ENCODE measurements around the gene EXOC3L4.
"Not testable (repeated sequence)": the region's sequence is repeated elsewhere in the genome, so short reads cannot be mapped to it uniquely, and the experiment has no call there.

EXOC3L4 gene

DNA sequence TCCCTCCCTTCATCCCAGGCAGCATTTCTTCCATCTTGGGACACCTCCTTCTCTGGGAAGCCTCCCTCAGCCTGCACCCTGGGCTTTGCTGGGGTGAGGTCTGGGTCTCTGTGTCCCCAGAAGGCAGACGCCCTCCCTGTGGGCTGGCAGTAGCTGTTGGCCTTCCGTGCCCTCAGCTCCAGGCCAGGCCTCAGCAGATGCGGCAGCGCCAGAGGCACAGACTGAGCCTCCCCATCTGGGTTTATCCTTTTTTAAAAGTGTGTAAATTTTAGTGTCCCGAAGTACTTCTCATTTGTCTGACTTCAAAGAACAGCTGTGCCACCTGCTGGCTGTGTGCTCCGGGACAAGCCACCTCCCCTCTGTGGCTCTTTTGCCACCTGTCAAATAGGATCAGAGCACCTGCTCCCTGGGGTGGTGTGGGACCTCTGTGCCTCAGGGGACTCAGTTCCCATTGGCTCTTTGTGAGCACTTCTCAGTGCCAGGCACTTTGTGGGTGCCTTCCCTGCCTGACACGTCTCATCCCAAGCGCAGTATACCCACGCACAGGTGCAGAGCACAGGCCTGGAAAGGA, 11.1 kb downstream of the EXOC3L4 start:
- no peak for DNase-seq (ENCODE audit: low read depth in 2 of 2)

DNA sequence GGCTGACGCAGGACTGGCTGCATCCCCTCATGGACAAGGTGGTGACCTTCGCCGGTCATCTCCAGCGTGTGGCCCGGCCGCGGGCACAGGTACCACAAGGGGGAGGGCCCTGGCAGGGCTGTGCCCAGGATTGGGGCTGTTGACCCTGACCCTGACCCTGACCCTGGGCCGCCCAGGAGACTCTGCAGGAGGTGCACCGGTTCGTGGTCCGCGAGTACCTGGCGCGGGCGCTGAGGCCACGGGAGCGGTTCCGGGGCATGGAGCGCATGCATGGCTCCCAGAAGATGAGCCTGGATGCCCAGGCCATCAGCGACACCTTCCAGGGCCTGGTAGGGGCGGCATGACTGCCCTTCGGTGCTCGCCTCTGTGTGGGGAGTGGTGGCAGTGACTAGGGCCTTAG, 12.9 kb downstream of the EXOC3L4 start:
- no peak for DNase-seq (ENCODE audit: low read depth in 2 of 2)

DNA sequence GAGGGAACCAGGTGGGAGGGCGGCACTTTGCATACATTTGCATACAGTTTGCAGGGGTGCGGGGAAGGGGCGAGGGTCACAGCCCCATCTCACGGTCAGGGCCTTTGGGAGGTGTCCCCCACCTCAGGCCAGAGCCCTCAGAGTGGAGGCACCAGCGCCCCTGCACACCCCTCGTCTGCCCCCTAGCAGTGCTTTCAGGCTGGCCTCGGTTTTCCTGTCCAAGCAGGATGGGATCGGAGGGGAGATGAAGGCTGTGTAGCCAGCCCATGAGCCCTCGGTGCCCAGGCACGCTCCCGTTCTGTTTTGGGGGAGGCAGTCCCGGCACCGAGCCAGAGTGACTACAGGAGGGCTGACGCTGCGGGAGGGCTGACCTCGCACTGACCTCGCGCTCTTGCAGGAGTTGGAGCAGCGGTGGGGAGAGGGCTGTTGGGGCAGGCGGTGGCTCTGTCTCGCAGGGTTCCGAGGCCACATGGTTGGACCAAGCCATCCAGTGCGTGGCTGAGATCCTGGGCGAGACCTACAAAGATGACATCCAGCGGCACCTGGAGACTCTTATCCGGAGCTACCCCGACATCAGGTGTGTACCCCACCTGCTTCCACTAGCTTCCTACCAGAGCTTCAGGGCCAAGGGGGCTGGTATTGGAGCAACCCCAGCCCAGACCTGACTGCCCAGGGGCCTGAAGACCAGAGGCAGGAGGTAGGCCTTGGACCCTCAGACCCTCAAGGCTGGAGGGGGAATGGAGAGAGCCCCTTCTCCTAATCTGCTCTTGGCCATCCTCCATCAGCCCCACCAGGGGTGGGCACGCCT, 13.6 kb downstream of the EXOC3L4 start:
- DNase-seq (ENCODE audit: low read depth in 2 of 2), result no peak

DNA sequence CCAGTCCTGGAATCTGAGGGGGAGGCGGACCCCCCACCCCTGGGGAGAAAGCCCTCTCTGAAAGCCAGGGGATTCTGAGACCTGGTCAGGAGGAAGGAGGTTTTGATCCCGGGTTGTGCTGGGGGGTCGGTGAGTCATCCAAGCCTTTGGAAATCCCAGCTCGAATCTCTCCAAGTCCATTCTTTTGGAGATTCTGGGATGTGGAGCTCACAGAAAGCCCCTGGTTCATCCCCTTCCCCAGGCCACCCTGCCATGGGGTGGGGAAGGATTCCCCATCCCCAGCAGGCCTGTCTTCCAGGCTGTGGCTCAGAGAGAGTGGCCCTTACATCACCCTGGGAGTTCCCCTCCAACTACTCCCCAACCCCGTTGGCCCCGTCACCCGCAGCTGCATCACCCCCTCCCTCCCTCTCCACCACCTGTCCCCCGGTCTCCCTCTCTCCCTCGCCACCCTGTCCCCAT, 14.3 kb downstream of the EXOC3L4 start:
- DNase-seq (ENCODE audit: low read depth in 2 of 2), result no peak

DNA sequence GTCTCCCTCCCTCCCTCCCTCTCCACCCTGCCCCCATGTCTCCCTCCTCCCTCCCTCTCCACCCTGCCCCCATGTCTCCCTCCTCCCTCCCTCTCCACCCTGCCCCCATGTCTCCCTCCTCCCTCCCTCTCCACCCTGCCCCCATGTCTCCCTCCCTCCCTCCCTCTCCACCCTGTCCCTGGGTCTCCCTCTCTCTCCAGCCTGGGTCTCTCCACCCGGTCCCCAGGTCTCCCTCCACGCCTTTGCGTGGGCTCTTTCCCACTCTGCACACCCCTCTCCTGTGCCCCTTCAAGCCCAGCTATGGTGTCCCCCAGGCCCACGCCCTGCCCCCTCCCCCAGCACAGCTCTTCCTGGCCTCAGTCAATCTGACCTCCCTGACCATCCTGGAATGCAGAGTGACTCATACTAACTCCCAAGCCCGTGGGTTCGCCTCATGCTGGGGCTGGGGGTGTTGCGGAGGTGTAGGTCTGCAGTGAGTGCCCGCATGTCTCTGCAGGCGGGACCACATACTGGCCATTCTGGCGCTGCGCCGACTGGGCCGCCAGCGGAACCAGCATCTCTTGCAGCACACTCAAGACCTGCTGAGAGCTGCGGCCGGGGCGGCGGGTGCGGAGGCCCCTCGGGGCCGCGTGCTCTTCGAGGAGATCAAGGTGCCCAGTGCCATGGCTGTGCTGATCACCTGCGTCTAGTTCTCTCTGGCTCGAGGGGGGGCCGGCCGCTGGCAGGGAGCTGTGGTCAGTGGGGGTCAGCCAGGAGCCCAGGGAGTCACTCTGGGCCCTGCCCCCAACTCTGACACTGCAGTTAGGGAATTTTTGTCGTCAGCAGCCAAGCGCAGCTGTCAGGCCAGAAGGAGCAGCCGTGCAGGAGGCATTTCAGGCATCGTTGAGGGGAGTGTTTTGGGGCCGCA, 15.3 kb downstream of the EXOC3L4 start:
- DNase-seq (ENCODE audit: low read depth in 2 of 2), result no peak

DNA sequence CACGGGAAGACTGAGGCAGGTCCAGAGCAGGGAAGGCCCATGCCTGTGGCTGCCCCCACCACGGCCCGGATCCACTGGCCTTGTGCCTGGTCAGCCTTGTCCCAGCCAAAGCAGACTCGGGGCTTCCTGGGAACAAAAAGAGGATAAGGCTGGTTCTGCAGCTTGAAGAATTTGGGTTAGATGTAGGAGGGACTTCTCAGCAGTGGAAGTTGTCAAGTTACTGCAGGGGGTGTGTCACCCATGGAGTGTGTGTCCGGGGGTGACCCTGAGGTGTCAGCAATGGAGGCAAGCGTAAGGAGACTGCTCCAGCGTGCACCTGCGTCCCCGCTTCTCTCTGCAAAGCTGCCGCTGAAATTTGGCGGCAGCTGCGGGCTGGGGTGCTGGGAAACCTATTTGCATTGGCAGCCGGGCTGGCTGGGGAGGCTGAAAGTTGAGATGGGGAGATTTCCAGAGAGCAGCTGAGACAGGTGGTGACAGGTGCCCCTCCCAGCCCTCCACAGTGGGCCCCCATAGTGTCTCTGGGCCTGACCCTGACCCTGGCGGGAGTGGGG, 16.2 kb downstream of the EXOC3L4 start:
- no peak for DNase-seq (ENCODE audit: low read depth in 2 of 2)

DNA sequence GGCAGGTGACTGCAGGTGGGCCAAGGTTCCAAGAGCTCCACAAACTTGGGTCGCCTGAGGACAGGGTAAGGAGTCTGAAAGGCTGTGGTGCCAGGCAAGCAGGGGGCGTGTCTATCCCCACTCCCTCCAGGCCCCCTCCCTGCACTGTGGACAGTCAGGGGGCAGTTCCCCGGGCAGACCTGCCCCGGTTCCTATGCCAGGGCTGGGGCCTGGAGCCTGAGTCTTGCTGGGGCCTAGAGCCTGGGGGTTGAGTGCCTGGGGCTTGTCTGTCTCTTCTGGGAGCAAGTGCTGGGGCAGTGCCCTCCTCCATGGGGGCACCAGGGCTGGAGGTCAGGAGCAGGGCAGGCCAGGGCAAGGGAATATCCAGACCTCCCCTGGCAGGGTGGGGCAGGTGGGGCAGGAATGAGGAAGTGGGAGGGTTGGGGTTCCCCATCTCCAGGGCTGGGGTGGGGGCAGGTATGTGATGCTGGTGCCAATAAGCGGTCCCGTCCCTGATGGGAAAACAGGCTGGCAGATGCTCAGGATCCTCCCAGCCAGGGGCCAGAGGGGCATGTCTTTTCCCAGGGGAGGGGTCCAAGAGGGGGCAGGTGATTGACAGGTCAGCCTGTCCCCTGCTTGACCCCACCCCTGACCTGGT, 16.8 kb downstream of the EXOC3L4 start:
- no peak for DNase-seq (ENCODE audit: low read depth in 2 of 2)

DNA sequence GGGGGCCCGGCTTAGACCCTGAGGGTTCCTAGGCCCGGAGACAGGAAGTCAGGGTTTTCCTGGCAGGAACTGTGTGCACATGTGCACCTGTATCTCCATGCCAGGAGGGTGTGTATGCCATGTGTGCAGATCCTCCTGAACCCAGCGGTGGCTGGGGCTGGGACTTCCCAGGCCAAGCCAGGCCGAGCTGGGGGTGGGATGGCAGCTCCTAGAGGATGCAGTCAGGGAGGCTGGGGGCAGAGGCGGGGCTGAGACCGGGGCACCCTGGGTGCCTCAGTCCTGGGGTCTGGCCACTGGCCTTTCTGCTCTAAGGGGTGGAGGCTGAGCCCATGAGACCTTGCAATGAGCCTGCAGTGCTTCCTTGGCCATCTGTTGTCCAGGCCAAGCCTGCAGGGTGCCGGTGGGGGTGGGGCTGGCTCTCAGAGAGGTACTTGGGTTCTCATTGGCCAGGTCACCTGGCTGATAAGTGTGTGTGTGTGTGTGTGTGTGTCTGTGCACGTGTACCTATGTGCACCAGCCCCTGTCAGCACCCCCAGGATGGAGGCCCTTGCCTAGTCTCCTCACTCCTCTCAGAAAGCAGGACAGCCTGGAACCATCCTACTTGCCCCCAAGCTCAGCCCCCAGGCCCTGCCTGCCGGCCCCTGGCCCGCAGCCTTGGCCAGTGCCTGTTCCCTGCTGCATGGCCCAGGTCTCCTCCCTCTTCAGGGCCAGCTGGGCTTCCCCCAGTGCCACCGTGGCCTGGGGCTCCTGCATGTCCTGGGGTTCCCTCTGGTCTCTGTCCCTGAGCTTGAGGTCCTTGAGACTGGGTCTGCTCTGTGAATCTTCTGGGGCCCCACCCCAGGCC, 18.1 kb downstream of the EXOC3L4 start:
- DNase-seq (ENCODE audit: low read depth in 2 of 2), result no peak

DNA sequence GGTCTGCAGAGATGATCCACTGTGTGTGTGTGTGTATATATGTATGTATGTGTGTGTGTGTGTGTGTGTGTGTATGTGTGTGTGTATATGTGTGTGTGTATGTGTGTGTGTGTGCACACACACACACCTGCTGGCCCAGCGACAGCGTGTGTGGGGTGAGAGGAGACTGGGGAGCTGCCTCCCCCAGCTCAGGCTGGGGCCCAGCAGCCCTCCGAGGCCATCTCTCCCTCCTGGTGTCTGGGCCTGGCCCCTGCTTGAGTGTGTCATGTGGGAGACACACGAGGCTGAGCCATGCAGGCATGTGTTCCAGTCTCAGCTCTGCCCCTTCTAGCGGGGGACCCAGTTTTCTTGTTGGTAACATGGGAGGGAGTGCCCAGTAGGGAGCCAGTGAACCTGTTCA, 18.8 kb downstream of the EXOC3L4 start:
- DNase-seq (ENCODE audit: low read depth in 2 of 2), result no peak

DNA sequence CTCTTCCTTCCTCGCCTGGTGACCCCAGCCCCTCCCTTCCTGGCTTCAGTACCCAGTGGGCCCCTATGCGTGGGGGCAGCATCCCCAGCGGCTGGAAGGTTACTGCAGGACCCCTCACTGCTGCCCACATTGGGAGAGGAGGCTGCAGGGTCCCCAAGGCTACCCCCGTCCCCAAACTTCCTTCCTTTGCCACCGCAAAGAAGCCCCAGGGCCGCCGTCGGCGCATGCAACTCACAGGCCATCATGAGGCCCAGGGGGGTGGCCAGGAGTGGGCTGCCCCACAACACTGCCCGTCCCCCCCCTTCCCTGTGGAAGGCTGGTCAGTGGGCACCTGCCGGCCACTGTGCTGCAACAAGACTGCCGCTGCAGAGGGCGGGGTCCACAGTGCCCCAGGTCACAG, 19.2 kb downstream of the EXOC3L4 start:
- no peak for DNase-seq (ENCODE audit: low read depth in 2 of 2)

DNA sequence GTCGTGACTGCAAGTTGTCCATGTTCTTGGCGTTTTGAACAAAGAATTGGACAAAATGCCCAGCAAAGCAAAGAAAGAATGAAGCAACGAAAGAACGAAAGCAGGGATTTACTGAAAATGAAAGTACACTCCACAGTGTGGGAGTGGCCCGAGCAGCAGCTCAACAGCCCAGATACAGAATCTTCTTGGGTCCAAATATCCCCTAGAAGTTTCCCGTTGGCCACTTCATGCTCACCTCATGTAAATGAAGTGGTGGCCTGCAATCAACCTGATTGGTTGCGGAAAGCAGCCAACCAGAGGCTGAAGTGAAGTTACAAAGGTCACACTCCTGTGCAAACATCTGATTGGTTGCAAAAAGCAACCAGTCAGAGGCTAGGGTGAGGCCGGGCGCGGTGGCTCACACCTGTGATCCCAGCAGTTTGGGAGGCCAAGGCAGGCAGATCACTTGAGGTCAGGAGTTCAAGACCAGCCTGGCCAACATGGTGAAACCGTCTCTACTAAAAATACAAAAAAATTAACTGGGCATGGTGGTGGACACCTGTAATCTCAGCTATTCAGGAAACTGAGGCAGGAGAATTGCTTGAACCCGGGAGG, 20.7 kb downstream of the EXOC3L4 start:
- not testable (repeated sequence) for DNase-seq (ENCODE audit: low read depth in 2 of 2)

DNA sequence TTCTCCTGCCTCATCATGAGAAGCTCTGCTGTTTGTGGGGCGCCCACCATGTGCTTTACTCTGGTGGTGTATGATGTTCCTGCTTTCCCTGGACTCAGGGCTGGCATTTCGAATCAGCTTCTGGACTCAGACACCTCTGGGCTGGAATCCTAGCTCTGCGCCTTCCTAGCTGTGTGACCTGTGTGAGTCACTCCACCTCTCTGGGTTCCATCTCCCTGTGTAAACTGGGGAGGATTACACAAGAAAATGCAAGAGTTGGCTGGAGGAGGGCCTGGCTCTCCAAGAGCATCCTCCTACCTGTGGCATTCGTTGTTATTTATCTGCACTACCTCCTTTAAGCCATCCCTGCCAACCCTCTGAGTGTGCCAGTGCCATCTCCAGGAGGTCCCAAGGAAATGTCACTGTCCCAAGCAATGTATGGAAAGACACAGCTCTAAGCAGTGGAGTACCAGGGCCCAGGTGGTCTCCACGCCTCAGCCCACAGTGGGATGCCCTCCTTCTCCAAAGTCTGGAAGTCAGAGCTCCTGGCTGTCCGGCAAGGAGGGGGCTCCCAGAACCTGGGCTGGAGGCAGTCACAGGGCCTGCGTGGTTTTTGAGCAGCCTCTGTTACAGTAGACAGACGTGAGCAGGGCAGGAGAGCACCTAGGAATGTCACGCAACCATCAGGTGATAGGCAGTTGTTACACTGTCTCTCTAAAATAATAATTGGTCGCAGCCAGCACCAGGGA, 21.5 kb downstream of the EXOC3L4 start:
- DNase-seq (ENCODE audit: low read depth in 2 of 2), result no peak

DNA sequence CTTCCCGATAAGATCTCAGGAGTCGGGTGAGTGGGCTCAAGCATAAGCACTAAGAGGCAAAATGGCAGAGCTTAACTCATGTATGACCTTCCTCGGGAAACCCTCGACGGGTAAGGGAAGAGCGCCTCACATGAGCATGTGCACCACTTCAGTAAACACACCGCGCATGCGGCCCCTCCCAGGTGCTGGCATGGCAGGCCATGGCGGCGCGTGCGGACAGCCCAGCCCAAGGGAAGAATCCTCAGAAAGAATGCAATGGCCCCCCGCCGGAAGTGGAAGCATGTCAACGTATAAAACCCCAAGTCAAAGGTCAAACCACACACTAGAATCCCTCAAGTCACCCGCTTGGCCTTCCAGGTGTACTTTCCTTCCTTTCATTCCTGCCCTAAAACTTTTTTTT, 22.1 kb downstream of the EXOC3L4 start:
- DNase-seq (ENCODE audit: low read depth in 2 of 2), result no peak

DNA sequence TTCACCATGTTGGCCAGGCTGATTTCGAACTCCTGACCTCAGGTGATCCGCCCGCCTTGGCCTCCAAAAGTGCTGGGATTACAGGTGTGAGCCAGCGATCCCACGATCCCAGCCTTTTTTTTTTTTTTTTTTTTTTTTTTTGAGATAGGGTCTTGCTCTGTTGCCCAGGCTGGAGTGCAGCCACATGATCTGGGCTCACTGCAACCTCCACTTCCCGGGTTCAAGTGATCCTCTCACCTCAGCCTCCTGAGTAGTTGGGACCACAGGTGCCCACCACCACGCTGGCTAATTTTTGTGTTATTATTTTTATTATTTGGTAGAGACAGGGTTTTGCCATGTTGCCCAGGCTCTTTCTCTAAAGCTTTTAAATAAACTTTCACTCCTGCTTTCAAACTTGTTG, 23.0 kb downstream of the EXOC3L4 start:
- DNase-seq (ENCODE audit: low read depth in 2 of 2), result not testable (repeated sequence)

DNA sequence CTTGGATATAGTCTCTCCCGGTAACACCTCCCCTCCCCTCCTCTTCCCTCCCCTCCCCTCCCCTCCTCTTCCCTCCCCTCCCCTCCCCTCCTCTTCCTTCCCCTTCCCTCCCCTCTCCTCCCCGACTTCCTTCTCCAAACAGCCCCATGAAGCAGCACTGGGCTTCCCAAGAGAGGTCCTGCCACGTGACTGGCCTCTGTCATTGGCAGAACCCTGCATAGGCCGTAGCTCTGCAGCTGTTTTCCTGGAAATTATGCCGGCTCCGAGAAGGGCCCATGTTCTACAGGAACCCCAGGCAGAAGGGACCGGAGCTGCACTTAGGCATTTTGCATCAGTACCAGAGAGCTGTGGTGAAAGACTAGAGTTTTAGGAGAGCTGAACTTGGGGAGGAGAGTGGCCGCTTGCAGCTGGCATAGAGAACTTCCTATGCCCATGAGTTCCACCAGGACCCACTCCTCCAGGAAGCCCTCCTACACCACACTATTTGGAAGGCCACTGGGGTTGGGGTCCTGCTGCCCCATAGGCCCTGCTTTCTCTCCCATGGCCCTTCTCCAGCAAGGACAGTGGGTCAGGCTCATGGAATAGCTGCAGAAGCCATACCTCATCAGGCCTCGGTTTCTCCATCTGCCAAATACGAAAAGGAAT, 23.6 kb downstream of the EXOC3L4 start:
- no peak for DNase-seq (ENCODE audit: low read depth in 2 of 2)

DNA sequence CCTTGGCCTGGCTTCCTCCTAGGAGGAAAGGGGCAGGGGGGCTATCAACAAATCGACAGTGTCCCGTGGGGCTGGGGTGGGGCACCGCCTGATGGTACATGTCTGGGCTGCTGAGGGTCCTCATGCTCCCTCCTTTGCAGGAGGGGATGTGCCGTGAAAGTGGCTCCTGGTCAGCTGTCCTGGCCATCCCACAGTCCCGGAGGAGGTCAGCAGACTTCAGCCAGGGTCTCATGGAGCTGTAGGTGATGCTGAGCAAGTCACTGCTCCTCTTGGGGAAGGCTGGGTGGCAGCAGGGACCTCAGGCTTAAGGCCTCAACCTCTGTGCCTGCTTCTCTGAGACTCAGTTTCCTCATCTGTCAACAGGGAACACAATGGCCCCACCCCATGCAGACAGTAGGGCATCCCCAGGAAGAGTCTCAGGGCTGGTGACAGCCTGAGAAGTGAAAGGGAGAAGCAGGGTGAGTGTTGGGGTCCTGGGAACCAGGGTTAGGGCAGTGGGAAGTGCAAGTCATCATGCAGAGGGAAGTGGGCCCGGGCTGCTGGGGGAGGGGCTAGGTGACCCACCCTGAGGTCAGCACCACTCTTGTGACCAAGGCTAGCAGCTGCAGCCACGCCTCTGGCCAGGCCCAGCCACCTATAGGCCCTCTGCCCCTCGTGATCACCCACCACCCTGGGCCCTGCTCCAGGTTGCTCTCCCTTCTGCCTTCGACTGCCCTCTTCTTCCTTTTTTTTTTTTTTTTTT, 24.3 kb downstream of the EXOC3L4 start:
- DNase-seq (ENCODE audit: low read depth in 2 of 2), result no peak

DNA sequence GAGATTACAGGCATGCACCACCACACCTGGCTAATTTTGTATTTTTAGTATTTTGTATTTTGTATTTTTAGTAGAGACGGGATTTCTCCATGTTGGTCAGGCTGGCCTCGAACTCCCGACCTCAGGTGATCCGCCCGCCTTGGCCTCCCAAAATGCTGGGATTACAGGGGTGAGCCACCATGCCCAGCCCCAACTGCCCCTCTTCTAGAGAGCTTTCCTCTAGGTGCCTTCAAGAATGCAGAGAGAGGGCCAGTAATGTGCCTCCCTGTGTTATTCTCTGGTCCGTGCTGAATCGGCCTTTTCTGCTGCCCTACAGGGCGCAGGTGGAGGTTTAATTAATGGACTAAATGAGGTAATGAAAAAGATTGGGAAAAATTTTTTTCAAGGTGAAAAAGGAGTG, 25.0 kb downstream of the EXOC3L4 start:
- not testable (repeated sequence) for DNase-seq (ENCODE audit: low read depth in 2 of 2)

DNA sequence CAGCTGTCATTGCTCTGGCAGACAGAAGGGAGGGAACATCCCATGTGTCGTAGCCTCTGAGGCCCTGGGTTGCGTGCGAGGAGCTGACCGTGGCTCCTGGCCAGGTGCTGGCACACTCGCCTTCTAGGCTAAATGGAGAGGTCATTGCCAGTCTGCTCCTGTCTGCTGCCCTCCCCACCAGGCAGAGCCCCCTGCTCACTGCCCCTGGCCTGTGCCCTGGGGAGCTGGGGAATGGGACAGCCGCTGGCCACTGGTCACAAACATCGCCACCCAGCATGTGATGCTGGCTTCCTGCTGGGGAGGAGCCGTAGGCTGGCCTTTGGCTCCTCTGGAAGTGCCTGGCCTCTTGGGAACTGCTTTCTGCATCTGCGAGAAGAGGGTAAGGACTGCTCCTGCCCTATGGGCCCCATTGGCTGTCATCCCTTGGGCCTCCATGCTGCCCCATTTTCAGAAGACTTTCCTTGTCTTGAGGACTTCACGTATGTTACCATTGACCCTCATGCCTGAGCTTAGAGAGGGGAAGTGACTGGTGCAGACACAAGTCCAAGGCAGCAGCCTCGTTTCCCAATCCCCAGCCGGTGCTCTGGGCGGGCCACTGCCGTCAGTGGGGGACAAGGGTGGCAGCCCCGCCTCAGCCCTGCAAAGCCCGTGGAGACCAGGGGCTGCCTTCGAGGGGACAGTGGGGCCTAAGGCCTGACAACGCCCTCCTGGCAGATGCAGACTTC, 26.8 kb downstream of the EXOC3L4 start:
- no peak for DNase-seq (ENCODE audit: low read depth in 2 of 2)
